Vagina (tissue), 2 donors: Measurements from ENCODE around the gene DDX5. TPM values are rescaled to one million over a fixed set of nuclear protein-coding genes. Genes with fewer than 3 reads are reported as not detected.

ENCODE experiments used
- DNase-seq, 2 donors: peaks; one replicate each; pipeline ENCODE4 v3.0.0-alpha.2; 2017; ENCODE audit errors: extremely low spot score in 2 of 2
- H3K27ac ChIP-seq: fragments of 200-600 bp; sonication (generic); one replicate; pipeline ENCODE4 v1.5.1; 2019
- H3K27me3 ChIP-seq: fragments of 200-600 bp; sonication (generic); one replicate; pipeline ENCODE4 v1.5.1; 2019
- H3K36me3 ChIP-seq, 2 donors: fragments of 200-600 bp; sonication (generic); one replicate each; pipeline ENCODE4 v1.5.1; 2017 to 2019
- H3K4me1 ChIP-seq: fragments of 200-600 bp; sonication (generic); one replicate; pipeline ENCODE4 v1.5.1; 2019
- H3K4me3 ChIP-seq, 2 donors: fragments of 200-600 bp; sonication (generic); 1 replicate in 1 of 2; 2 replicates in 1 of 2; pipeline ENCODE4 v1.5.1; 2016 to 2019
- H3K9me3 ChIP-seq: fragments of 200-600 bp; sonication (generic); one replicate; pipeline ENCODE4 v1.5.1; 2019
- POLR2A ChIP-seq, 2 donors: fragments of 450-650 bp; IDR thresholded peaks; one replicate each; pipeline ENCODE4 v1.6.1; 2017; ENCODE audit warnings: antibody characterized with exemption in 2 of 2, mild to moderate bottlenecking in 2 of 2, moderate library complexity in 2 of 2
- POLR2AphosphoS5 ChIP-seq, 2 donors: sonication (generic); formaldehyde crosslinking; IDR thresholded peaks; one replicate each; pipeline ENCODE4 v1.9.0; 2017; ENCODE audit warnings: antibody characterized with exemption in 2 of 2, mild to moderate bottlenecking in 2 of 2, low read depth in 1 of 2; ENCODE audit not compliant: insufficient read depth in 1 of 2
- intact Hi-C: fragments of 100-400 bp; cut with DNase I; formaldehyde crosslinking; loops from one replicate; pipeline ENCODE4 v1.15.1; 2023
- total RNA-seq: library from RNA; depleted of rRNA; stranded (reverse); fragments of >200 nt; gene quantifications from one replicate; pipeline ENCODE4 v1.2.3, GENCODE V29; 2016
- TF ChIP-seq, protein P1 (sequence below), 3 experiments: fragments of 450-650 bp in 2 of 3; fragments of 200-600 bp in 1 of 3; sonication (generic) in 1 of 3; IDR thresholded peaks; one replicate each; pipeline ENCODE4 v1.5.1; 2017 to 2019; ENCODE audit warnings: antibody characterized with exemption in 3 of 3, mild to moderate bottlenecking in 2 of 3, moderate library complexity in 2 of 3

DDX5 gene
- total RNA-seq, 1 donor from 2014 or later, result 618 TPM

- no peak for DNase-seq
- intact Hi-C loops, result no loop called here
- TF ChIP-seq POLR2A (IDR thresholded peaks at IDR 0.05) (no peak), POLR2AphosphoS5 (IDR thresholded peaks at IDR 0.05; ENCODE audit: insufficient read depth in 1 of 2, low read depth in 1 of 2) (no peak)
- TF ChIP-seq, protein P1, sequence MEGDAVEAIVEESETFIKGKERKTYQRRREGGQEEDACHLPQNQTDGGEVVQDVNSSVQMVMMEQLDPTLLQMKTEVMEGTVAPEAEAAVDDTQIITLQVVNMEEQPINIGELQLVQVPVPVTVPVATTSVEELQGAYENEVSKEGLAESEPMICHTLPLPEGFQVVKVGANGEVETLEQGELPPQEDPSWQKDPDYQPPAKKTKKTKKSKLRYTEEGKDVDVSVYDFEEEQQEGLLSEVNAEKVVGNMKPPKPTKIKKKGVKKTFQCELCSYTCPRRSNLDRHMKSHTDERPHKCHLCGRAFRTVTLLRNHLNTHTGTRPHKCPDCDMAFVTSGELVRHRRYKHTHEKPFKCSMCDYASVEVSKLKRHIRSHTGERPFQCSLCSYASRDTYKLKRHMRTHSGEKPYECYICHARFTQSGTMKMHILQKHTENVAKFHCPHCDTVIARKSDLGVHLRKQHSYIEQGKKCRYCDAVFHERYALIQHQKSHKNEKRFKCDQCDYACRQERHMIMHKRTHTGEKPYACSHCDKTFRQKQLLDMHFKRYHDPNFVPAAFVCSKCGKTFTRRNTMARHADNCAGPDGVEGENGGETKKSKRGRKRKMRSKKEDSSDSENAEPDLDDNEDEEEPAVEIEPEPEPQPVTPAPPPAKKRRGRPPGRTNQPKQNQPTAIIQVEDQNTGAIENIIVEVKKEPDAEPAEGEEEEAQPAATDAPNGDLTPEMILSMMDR (IDR thresholded peaks at IDR 0.05), result no peak
- Histone ChIP-seq H3K36me3 (peaks cover 0 to 90% of the 10 kb centered on the region in 2 donors), H3K9me3 (no peaks in the 10 kb centered on the region), H3K27me3 (no peaks in the 10 kb centered on the region), H3K4me1 (no peaks in the 10 kb centered on the region), H3K4me3 (no peak overlapping the region), H3K27ac (no peak overlapping the region)
These were observed 25.9 kb upstream of the DDX5 start for GRCh38 chr17:64531955-64532371.

- H3K9me3 ChIP-seq, result no peaks in the 10 kb centered on the region
- no peaks in the 10 kb centered on the region for H3K27me3 ChIP-seq
- H3K36me3 ChIP-seq, result peaks cover 0 to 94% of the 10 kb centered on the region in 2 donors
- H3K4me1 ChIP-seq, result no peaks in the 10 kb centered on the region
- no peak for DNase-seq
- intact Hi-C loops, result no loop called here
- TF ChIP-seq POLR2AphosphoS5 (IDR thresholded peaks at IDR 0.05; ENCODE audit: insufficient read depth in 1 of 2, low read depth in 1 of 2) (no peak), POLR2A (IDR thresholded peaks at IDR 0.05) (no peak)
- TF ChIP-seq, protein P1 (IDR thresholded peaks at IDR 0.05), result no peak
- no peak overlapping the region for H3K27ac ChIP-seq
- H3K4me3 ChIP-seq, result no peak overlapping the region
These were observed 23.1 kb upstream of the DDX5 start for GRCh38 chr17:64529221-64529620.

GRCh38 chr17:64527914-64528313 is 21.8 kb upstream of the DDX5 start:
- TF ChIP-seq POLR2AphosphoS5 (IDR thresholded peaks at IDR 0.05; ENCODE audit: insufficient read depth in 1 of 2, low read depth in 1 of 2) (no peak), POLR2A (IDR thresholded peaks at IDR 0.05) (no peak)
- TF ChIP-seq, protein P1 (IDR thresholded peaks at IDR 0.05), result no peak
- Histone ChIP-seq H3K27me3 (no peaks in the 10 kb centered on the region), H3K9me3 (no peaks in the 10 kb centered on the region), H3K4me1 (no peaks in the 10 kb centered on the region), H3K27ac (no peak overlapping the region), H3K4me3 (no peak overlapping the region), H3K36me3 (peaks cover 0 to 93% of the 10 kb centered on the region in 2 donors)
- no peak for DNase-seq
- intact Hi-C loops, result no loop called here

- TF ChIP-seq POLR2A (IDR thresholded peaks at IDR 0.05) (no peak), POLR2AphosphoS5 (IDR thresholded peaks at IDR 0.05; ENCODE audit: insufficient read depth in 1 of 2, low read depth in 1 of 2) (no peak)
- TF ChIP-seq, protein P1 (IDR thresholded peaks at IDR 0.05), result no peak
- no peaks in the 10 kb centered on the region for H3K27me3 ChIP-seq
- no peaks in the 10 kb centered on the region for H3K4me1 ChIP-seq
- no peak overlapping the region for H3K27ac ChIP-seq
- H3K9me3 ChIP-seq, result no peaks in the 10 kb centered on the region
- H3K4me3 ChIP-seq, result no peak overlapping the region
- DNase-seq, result no peak
- H3K36me3 ChIP-seq, result peaks cover 0 to 92% of the 10 kb centered on the region in 2 donors
- intact Hi-C loops, result no loop called here
These were observed 14.3 kb upstream of the DDX5 start for GRCh38 chr17:64520359-64520758.

DNA sequence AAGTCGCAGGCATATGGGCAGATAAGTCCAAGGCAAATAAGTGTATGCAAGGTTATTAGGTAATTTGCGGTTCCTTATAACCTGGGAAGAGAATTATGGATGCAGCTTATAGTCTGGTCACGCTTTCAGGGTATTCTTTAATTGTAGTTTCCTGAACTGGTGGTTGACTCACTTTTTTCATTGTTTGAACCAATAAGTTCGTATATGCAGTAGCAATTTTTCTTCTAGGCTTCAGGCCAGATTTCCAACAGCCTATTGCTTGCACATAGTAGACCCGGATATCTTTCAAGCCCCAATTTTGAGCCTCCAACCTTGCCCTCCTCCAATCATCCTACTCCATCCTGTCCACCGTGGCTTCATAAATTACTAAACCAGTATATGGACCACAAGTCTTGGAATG is 13.5 kb upstream of the DDX5 start:
- Histone ChIP-seq H3K27me3 (no peaks in the 10 kb centered on the region), H3K27ac (no peak overlapping the region), H3K36me3 (peaks cover 0 to 87% of the 10 kb centered on the region in 2 donors), H3K9me3 (no peaks in the 10 kb centered on the region), H3K4me1 (no peaks in the 10 kb centered on the region), H3K4me3 (no peak overlapping the region)
- DNase-seq, result no peak
- no peak for TF ChIP-seq POLR2AphosphoS5 (IDR thresholded peaks at IDR 0.05; ENCODE audit: insufficient read depth in 1 of 2, low read depth in 1 of 2)
- no peak for TF ChIP-seq POLR2A (IDR thresholded peaks at IDR 0.05)
- TF ChIP-seq, protein P1 (IDR thresholded peaks at IDR 0.05), result no peak
- intact Hi-C loops, result no loop called here
